Panc1 (cell line): Measurements from ENCODE around the gene CEP68.

Source experiments
- POLR2AphosphoS5 ChIP-seq: IDR thresholded peaks from 2 replicates; pipeline ENCODE4 v1.6.1; 2012; ENCODE audit warnings: mild to moderate bottlenecking, low read depth, low read length, moderate library complexity
- TF ChIP-seq, protein P1 (sequence below): fragments of 450-650 bp; IDR thresholded peaks from 2 replicates; pipeline ENCODE4 v1.5.1; 2017; ENCODE audit warnings: mild to moderate bottlenecking
- TF ChIP-seq, protein P2 (sequence below), 2 experiments: IDR thresholded peaks; 2 replicates each; pipeline ENCODE4 v1.6.1; 2011 to 2012; ENCODE audit warnings: low read depth in 2 of 2, control low read depth in 1 of 2, low read length in 1 of 2, mild to moderate bottlenecking in 1 of 2, moderate library complexity in 1 of 2; ENCODE audit not compliant: insufficient read depth in 1 of 2

DNA sequence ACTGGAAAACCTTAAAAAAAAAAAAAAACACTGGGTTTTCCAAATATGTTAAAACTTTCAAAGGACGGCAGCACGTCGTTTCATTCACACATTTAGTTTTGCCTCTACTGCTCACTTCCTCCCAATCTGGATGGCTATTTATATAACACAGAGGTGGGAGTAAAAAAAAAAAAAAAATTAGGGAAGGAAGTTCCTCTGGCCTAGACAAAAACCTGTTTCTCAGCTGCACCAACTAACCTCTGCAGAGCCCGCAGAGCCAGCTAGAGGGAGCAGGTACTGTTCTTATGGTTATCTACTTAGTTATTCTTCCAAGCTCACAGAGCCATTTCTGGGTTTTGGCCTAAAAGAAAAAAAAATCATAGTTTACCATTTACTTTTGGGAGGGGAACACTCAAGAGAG, 38.9 kb upstream of the CEP68 start:
- TF ChIP-seq, protein P1, sequence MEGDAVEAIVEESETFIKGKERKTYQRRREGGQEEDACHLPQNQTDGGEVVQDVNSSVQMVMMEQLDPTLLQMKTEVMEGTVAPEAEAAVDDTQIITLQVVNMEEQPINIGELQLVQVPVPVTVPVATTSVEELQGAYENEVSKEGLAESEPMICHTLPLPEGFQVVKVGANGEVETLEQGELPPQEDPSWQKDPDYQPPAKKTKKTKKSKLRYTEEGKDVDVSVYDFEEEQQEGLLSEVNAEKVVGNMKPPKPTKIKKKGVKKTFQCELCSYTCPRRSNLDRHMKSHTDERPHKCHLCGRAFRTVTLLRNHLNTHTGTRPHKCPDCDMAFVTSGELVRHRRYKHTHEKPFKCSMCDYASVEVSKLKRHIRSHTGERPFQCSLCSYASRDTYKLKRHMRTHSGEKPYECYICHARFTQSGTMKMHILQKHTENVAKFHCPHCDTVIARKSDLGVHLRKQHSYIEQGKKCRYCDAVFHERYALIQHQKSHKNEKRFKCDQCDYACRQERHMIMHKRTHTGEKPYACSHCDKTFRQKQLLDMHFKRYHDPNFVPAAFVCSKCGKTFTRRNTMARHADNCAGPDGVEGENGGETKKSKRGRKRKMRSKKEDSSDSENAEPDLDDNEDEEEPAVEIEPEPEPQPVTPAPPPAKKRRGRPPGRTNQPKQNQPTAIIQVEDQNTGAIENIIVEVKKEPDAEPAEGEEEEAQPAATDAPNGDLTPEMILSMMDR = no peak; the same call in 1 of the 2 replicates
- TF ChIP-seq, protein P2, sequence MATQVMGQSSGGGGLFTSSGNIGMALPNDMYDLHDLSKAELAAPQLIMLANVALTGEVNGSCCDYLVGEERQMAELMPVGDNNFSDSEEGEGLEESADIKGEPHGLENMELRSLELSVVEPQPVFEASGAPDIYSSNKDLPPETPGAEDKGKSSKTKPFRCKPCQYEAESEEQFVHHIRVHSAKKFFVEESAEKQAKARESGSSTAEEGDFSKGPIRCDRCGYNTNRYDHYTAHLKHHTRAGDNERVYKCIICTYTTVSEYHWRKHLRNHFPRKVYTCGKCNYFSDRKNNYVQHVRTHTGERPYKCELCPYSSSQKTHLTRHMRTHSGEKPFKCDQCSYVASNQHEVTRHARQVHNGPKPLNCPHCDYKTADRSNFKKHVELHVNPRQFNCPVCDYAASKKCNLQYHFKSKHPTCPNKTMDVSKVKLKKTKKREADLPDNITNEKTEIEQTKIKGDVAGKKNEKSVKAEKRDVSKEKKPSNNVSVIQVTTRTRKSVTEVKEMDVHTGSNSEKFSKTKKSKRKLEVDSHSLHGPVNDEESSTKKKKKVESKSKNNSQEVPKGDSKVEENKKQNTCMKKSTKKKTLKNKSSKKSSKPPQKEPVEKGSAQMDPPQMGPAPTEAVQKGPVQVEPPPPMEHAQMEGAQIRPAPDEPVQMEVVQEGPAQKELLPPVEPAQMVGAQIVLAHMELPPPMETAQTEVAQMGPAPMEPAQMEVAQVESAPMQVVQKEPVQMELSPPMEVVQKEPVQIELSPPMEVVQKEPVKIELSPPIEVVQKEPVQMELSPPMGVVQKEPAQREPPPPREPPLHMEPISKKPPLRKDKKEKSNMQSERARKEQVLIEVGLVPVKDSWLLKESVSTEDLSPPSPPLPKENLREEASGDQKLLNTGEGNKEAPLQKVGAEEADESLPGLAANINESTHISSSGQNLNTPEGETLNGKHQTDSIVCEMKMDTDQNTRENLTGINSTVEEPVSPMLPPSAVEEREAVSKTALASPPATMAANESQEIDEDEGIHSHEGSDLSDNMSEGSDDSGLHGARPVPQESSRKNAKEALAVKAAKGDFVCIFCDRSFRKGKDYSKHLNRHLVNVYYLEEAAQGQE (IDR thresholded peaks at IDR 0.05; ENCODE audit: insufficient read depth in 1 of 2, low read depth in 2 of 2, low read length in 1 of 2) = no peak
- TF ChIP-seq POLR2AphosphoS5 = no peak
